Activated CD4-positive, alpha-beta T cell treated with anti-CD3 and anti-CD28 coated beads, Interleukin-2, amount 50 U/mL, for 16 hours (primary cell): ENCODE results near the gene EML6.
A peak's percentile ranks its signal among the peaks of the same experiment; 100 is the strongest.

Experiments used
- DNase-seq: peaks from one replicate; pipeline ENCODE4 v3.0.0-alpha.2; 2020

The EML6 gene

GRCh38 chr2:54887850-54888545, 164.5 kb downstream of the EML6 start:
- DNase-seq: no peak

- DNase-seq: no peak
These were observed 165.6 kb downstream of the EML6 start for GRCh38 chr2:54889053-54889452.

GRCh38 chr2:54891909-54892308, 168.4 kb downstream of the EML6 start:
- no peak for DNase-seq

- DNase-seq: no peak
These were observed 171.0 kb downstream of the EML6 start for GRCh38 chr2:54894467-54894866.

- no peak for DNase-seq
These were observed 172.3 kb downstream of the EML6 start for GRCh38 chr2:54895730-54896129.

- no peak for DNase-seq
These were observed 174.2 kb downstream of the EML6 start for GRCh38 chr2:54897420-54898310.

- DNase-seq: no peak
These were observed 175.2 kb downstream of the EML6 start for GRCh38 chr2:54898456-54899226.

GRCh38 chr2:54899576-54900200, 176.2 kb downstream of the EML6 start:
- peak; percentile 12 for DNase-seq

- no peak for DNase-seq
These were observed 177.9 kb downstream of the EML6 start for GRCh38 chr2:54901224-54901986.

GRCh38 chr2:54902763-54903162, 179.3 kb downstream of the EML6 start:
- DNase-seq: no peak

- peak; percentile 78 for DNase-seq
These were observed 180.5 kb downstream of the EML6 start for GRCh38 chr2:54903736-54904554.

GRCh38 chr2:54904836-54905235, 181.4 kb downstream of the EML6 start:
- DNase-seq: no peak

- no peak for DNase-seq
These were observed 183.3 kb downstream of the EML6 start for GRCh38 chr2:54906716-54907115.

- no peak for DNase-seq
These were observed 184.2 kb downstream of the EML6 start for GRCh38 chr2:54907663-54908062.

GRCh38 chr2:54908591-54908990, 185.1 kb downstream of the EML6 start:
- no peak for DNase-seq

GRCh38 chr2:54909001-54909400, 185.5 kb downstream of the EML6 start:
- DNase-seq: no peak

GRCh38 chr2:54912305-54912704, 188.8 kb downstream of the EML6 start:
- no peak for DNase-seq

GRCh38 chr2:54912893-54913292, 189.4 kb downstream of the EML6 start:
- no peak for DNase-seq

GRCh38 chr2:54914637-54915036, 191.2 kb downstream of the EML6 start:
- DNase-seq: no peak

GRCh38 chr2:54915101-54915500, 191.6 kb downstream of the EML6 start:
- DNase-seq: no peak

GRCh38 chr2:54916637-54917036, 193.2 kb downstream of the EML6 start:
- no peak for DNase-seq
